ENCODE data around the gene AMBP.

AMBP gene

DNA sequence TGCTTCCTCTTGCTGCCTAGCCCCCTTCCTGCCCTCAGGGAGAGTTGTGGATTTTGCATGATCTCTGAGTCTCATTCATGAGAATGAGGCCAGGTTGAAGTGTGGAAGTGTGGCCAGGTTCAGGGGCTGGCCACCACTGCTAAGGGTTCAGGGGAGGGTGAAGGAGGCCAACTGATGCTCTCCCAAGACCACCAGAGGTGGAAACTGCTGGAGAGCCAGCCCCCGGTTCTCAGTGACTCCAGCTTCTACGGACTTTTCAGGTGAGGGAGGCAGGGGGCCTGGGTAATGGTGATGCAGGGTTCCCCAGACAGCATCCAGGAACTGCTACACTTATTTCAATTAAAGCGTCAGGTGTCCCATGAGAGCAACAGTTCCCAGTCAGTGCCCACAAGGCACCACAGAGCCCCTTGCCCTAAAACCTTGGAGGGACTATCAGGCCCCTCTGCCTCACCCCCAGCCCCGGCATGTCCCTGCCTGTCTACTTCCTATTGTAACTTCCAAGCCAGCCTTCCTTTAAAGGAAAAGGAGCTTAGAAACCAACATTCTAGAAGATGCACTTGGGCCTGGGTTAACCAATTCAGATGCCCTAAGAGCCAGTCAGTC, 50.1 kb downstream of the AMBP start:
- TF ChIP-seq CTCF (conservative IDR thresholded peaks at IDR 0.05; ENCODE audit: low read depth, low read length), result no peak

GRCh38 chr9:114027159-114027862, 50.8 kb downstream of the AMBP start:
- H3K4me3 ChIP-seq (IDR thresholded peaks at IDR 0.05; ENCODE audit: insufficient read depth, low read depth, low read length), result no peak overlapping the region
- no peaks in the 10 kb centered on the region for H4K20me1 ChIP-seq (ENCODE audit: insufficient read depth)
- H2AFZ ChIP-seq (ENCODE audit: low read depth), result no peak overlapping the region
- no peak overlapping the region for H3K27ac ChIP-seq
- H3K36me3 ChIP-seq (ENCODE audit: insufficient read depth), result no peaks in the 10 kb centered on the region
- H3K4me2 ChIP-seq, result no peak overlapping the region
- TF ChIP-seq CTCF (conservative IDR thresholded peaks at IDR 0.05; ENCODE audit: low read depth, low read length), result no peak
- H3K4me1 ChIP-seq (ENCODE audit: low read depth, poor library complexity, severe bottlenecking), result no peaks in the 10 kb centered on the region
- H3K9ac ChIP-seq, result no peak overlapping the region
- no peaks in the 10 kb centered on the region for H3K27me3 ChIP-seq (ENCODE audit: insufficient read depth, low read depth)
- no peaks in the 10 kb centered on the region for H3K79me2 ChIP-seq (ENCODE audit: insufficient read depth, low read depth)

More for the DNA sequence above, 50.1 kb downstream of the AMBP start:
- no peaks in the 10 kb centered on the region for H4K20me1 ChIP-seq (ENCODE audit: insufficient read depth)
- no peak overlapping the region for H3K27ac ChIP-seq
- H3K36me3 ChIP-seq (ENCODE audit: insufficient read depth), result no peaks in the 10 kb centered on the region
- H3K9ac ChIP-seq, result no peak overlapping the region
- no peaks in the 10 kb centered on the region for H3K4me1 ChIP-seq (ENCODE audit: low read depth, poor library complexity, severe bottlenecking)
- no peak overlapping the region for H3K4me3 ChIP-seq (IDR thresholded peaks at IDR 0.05; ENCODE audit: insufficient read depth, low read depth, low read length)
- H2AFZ ChIP-seq (ENCODE audit: low read depth), result no peak overlapping the region
- H3K79me2 ChIP-seq (ENCODE audit: insufficient read depth, low read depth), result no peaks in the 10 kb centered on the region
- H3K27me3 ChIP-seq (ENCODE audit: insufficient read depth, low read depth), result no peaks in the 10 kb centered on the region
- no peak overlapping the region for H3K4me2 ChIP-seq

GRCh38 chr9:114026335-114026734, 51.8 kb downstream of the AMBP start:
- Histone ChIP-seq H3K9ac (no peak overlapping the region), H3K4me3 (IDR thresholded peaks at IDR 0.05; ENCODE audit: insufficient read depth, low read depth, low read length) (no peak overlapping the region), H2AFZ (ENCODE audit: low read depth) (no peak overlapping the region), H4K20me1 (ENCODE audit: insufficient read depth) (no peaks in the 10 kb centered on the region), H3K27me3 (ENCODE audit: insufficient read depth, low read depth) (no peaks in the 10 kb centered on the region), H3K36me3 (ENCODE audit: insufficient read depth) (no peaks in the 10 kb centered on the region), H3K4me1 (ENCODE audit: low read depth, poor library complexity, severe bottlenecking) (no peaks in the 10 kb centered on the region), H3K4me2 (no peak overlapping the region), H3K27ac (no peak overlapping the region), H3K79me2 (ENCODE audit: insufficient read depth, low read depth) (no peaks in the 10 kb centered on the region)
- no peak for TF ChIP-seq CTCF (conservative IDR thresholded peaks at IDR 0.05; ENCODE audit: low read depth, low read length)

GRCh38 chr9:114025760-114026159, 52.3 kb downstream of the AMBP start:
- H3K27ac ChIP-seq, result no peak overlapping the region
- H3K4me2 ChIP-seq, result no peak overlapping the region
- no peaks in the 10 kb centered on the region for H3K4me1 ChIP-seq (ENCODE audit: low read depth, poor library complexity, severe bottlenecking)
- H3K27me3 ChIP-seq (ENCODE audit: insufficient read depth, low read depth), result no peaks in the 10 kb centered on the region
- no peak for TF ChIP-seq CTCF (conservative IDR thresholded peaks at IDR 0.05; ENCODE audit: low read depth, low read length)
- H3K4me3 ChIP-seq (IDR thresholded peaks at IDR 0.05; ENCODE audit: insufficient read depth, low read depth, low read length), result no peak overlapping the region
- no peak overlapping the region for H2AFZ ChIP-seq (ENCODE audit: low read depth)
- H3K36me3 ChIP-seq (ENCODE audit: insufficient read depth), result no peaks in the 10 kb centered on the region
- no peaks in the 10 kb centered on the region for H3K79me2 ChIP-seq (ENCODE audit: insufficient read depth, low read depth)
- H4K20me1 ChIP-seq (ENCODE audit: insufficient read depth), result no peaks in the 10 kb centered on the region
- H3K9ac ChIP-seq, result no peak overlapping the region

All from KMS-11 (cell line).